EL (cell line): ENCODE data around the gene MRPL37.

ENCODE experiments used
- DNase-seq: peaks from one replicate; pipeline ENCODE4 v3.0.0-alpha.2; 2016

The MRPL37 gene

GRCh38 chr1:54241364-54241763 is 41.4 kb downstream of the MRPL37 start:
- DNase-seq: no peak

GRCh38 chr1:54243022-54243421 is 43.1 kb downstream of the MRPL37 start:
- no peak for DNase-seq

DNA sequence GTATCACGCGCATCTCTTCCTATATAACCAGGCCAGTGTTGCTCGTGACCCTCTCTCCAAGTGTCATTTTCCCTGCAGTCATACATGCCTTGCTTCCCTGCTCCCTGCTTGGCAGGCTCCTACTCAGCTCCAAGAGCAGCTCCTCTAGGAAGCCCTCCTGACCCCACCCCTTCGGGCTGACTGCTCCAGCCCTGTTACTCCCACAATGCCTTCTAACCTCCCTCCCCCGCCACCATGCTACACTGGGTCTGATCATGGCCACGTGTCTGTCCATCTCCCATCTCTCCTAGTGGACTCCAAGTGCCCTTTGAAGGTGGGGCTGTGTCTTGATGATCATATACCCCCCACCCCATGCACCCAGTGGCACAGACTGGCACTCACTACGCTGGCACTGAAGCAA is 44.7 kb downstream of the MRPL37 start:
- no peak for DNase-seq

GRCh38 chr1:54245501-54245900 is 45.5 kb downstream of the MRPL37 start:
- no peak for DNase-seq

DNA sequence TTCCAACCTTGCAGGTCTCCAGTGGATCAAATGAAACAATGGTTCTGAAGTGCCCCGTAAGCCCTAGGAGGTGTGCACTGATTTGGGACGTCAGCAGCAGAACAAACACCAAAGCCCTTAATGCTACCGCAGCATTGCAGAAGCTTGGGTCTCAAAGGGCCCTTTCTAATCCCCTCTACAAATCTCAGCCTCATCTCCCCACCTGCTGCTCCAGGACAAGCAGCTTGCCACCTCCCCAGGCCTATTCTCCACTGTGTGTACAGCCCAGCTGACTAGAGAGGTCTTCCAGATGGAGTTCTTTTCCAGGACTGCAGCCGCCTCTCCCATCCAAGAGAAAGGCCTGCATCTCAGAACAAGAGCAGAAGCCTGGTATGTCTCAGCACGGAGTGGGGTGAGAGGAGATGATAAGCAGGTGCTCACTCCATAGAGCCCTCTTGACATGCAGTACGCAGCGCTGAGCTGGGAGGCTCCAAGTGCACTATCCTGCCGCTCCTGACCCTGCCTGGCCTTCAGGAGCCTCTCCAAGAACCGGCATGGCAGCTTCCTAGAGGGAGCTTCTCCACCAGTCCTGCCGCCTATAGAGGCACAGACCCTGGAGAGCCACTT is 46.3 kb downstream of the MRPL37 start:
- no peak for DNase-seq

- no peak for DNase-seq
These were observed 48.0 kb downstream of the MRPL37 start for GRCh38 chr1:54247863-54248515.

GRCh38 chr1:54248966-54249365 is 49.0 kb downstream of the MRPL37 start:
- DNase-seq: no peak

DNA sequence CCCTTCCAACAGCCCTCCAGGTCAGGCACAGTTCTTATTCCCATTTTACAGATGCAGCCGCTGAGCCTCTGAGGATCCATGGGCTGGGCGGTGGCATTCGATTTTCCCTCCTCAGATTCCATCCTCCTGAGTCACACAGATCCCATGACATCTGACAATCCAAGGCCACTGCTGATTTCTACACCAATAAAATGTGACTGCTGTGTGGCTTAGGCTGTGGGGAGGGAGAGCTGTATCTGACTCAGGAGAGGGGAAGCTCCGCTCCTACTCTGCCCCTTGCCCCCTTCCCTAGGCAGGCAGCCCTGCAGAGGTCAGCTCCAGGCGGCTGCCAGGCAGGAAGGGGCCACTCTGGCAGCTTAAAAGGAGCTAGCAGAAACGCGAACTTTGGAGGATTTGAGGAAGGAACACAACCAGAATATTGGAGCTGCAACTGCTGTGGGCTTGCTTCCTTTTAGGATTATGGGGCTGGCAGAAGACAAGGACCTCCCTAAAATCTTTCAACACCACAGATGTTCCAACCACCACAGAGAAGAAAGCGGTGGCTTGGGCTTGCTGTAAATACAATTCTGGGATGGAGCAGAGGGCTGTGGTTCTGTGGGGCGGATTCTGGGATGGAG is 50.0 kb downstream of the MRPL37 start:
- peak; percentile 73 for DNase-seq

DNA sequence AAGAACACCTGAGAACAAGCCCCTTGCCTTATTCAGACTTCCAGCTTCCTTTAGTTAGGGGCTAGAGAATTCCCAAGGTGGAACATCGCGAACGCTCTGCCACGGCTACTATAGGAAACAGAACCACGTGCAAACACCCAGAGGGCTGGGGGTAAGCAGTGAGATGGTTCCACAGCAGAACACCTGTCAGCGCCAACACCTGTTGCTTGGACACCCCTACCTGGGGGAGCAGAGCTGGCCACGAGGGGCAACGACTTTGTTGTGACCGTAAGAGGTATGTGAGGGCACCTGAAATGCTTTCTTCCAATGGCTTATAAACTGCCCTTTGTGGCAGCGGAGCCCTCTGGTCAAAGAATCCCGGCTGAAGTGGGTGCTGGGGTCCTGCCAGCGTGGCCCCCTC is 50.7 kb downstream of the MRPL37 start:
- DNase-seq: no peak

GRCh38 chr1:54252371-54252936 is 52.5 kb downstream of the MRPL37 start:
- DNase-seq: no peak

DNA sequence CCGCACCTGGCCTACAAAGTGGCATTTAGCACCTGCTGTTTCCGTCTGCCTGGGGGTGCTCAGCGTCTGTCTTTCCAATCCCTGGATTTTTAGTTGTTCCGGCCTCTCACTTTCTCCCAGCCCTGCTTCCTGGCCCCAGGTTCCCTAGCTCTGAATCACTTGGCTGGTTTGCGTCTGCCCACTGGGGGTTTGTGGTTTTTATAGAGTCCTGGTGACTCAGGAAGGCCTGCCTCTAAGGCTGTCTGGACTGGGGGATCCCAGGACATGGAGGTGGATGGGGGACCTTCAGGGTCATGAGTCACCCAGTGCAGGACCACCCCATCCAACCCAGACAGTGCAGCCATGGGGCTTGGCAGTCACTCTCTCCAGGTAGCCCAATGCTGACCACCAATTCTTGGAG is 53.5 kb downstream of the MRPL37 start:
- DNase-seq: peak; percentile 94

DNA sequence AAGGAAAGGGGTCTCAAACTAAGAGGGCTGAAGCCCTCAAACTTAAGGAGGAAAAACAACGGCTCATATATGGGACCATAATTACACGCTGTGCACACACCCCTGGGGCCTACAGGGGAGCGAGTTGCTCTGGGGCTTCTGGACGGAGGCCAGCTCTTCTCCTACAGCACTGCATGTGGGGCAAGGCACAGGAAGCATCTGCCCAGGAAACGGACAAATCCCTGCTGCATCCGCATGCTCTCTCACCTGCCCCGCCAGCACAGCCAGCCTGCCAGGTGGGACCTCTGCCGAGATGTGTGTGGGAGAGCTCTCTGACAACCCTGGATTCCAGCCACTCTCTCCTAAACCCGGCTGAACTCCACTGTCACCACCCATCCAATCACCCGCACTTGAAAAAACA is 54.1 kb downstream of the MRPL37 start:
- DNase-seq: peak; percentile 43

DNA sequence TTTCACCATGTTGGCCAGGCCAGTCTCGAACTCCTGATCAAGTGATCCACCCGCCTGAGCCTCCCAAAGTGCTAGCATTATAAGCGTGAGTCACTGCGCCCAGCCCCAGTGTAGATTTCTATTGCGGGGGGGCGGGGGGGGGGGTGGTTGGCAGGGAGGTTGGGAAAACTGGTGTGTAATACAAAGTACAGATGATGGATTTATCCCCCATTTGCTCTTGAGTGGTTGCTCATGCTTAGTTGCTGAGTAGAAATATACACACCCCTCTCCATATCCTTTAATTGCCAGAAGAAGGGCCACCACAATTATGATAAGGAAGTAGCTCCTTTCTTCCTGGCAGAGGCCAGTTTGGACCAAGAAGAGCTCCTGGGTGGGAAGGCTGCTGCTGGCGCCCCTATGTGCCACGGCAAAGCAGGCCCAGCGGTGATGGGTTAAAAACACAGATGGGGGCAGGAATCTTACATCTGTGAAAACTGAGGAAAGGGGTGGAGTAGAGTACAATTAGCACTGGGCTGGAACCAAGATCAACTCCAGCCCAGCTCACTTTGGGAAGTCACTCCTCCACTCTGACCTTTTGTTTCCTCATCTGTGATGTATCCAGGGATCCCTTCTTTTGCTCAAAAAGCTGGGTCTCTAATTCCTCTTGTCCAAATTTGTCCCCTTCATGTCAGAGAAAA is 55.2 kb downstream of the MRPL37 start:
- peak; percentile 28 for DNase-seq

DNA sequence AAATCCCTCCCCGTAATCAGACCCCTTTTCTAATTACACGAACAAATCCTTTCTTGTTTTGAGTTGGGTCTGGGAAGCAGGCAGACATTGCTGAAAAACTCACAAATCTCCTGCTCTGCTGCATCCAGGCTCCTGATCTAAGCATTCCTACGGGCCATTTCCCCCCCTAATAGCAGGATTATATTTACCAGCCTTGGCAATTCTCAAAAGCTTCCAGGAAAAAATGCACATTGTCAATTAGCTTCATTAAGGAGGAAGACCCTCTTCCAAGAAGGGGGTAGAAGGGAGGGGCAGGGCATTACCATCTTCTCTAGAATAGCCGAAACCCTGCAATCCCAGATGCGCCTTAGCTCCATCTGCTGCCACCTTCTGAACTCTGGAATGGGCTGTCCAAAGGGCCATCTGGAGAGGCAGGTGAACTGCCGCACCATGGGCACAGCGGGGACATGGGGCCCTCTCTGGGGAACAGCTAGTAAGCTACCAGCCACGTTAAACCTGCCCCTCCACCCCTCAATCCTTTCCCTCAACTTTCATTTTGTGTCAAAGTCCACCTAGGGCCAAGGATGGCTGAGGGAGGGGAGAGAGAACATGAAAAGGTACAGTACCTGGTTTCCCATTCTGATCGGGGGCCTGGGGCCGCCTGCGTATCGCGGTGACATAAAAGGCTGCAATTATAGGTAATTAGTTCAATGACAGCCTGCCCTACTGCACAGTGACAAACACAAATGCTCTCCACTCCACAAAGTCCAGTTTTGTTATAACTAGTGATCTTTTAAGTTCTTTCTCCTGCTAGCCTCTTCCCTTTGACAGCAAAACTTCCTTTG is 56.8 kb downstream of the MRPL37 start:
- no peak for DNase-seq

DNA sequence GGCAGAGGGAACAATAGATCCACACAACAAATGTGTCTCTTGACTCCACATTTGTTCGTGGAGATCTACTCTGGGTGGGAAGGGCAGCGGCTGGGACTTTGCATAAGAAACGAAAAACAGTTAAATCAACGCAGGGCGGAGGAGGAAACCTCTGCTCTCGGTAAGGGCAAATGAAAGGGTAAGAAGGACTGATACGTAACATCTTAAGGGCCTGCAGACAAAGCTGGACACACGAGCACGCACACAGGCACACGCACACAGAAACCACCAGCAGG is 57.3 kb downstream of the MRPL37 start:
- DNase-seq: no peak

GRCh38 chr1:54257876-54258275 is 57.9 kb downstream of the MRPL37 start:
- DNase-seq: no peak

- no peak for DNase-seq
These were observed 59.7 kb downstream of the MRPL37 start for GRCh38 chr1:54259546-54260140.

DNA sequence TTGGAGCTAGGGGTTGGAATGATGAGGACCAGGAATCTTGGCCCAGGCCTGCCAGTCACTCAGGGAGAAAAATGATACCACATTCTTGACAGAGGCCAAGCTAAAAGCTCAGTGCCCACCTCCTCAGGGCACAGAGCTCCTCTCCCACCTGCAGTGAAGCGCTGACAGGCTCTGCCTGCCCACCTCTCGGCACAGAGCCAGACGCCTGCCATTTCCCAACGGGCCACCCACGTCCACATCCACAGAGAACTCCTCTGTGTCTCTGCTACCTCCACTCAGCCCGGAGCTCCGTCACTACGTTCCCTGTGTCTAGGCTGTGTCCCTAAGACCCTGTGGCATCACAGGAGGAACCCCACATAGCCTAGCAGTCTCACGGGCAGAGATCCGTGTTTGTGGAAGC is 60.8 kb downstream of the MRPL37 start:
- no peak for DNase-seq

GRCh38 chr1:54262244-54262643 is 62.3 kb downstream of the MRPL37 start:
- no peak for DNase-seq

GRCh38 chr1:54263601-54264226 is 63.7 kb downstream of the MRPL37 start:
- no peak for DNase-seq

GRCh38 chr1:54265126-54265525 is 65.2 kb downstream of the MRPL37 start:
- DNase-seq: no peak

GRCh38 chr1:54265659-54266058 is 65.7 kb downstream of the MRPL37 start:
- no peak for DNase-seq
